OCI-LY1 (cell line): Measurements from ENCODE around the gene C4A.

Source experiments
- EZH2 ChIP-seq: fragments of 200-600 bp; sonication (generic), shearing (Covaris generic); IDR thresholded peaks from 2 replicates; pipeline ENCODE4 v1.8.0; 2017; ENCODE audit warnings: borderline replicate concordance, mixed run types, mild to moderate bottlenecking, antibody characterized with exemption, low read length, moderate library complexity, mixed read lengths
- TF ChIP-seq, protein P1 (sequence below): fragments of 200-600 bp; sonication (generic), shearing (Covaris generic); IDR thresholded peaks from 2 replicates; pipeline ENCODE4 v1.5.1; 2017; ENCODE audit warnings: mild to moderate bottlenecking, antibody characterized with exemption, low read length, moderate library complexity, mixed read lengths

DNA sequence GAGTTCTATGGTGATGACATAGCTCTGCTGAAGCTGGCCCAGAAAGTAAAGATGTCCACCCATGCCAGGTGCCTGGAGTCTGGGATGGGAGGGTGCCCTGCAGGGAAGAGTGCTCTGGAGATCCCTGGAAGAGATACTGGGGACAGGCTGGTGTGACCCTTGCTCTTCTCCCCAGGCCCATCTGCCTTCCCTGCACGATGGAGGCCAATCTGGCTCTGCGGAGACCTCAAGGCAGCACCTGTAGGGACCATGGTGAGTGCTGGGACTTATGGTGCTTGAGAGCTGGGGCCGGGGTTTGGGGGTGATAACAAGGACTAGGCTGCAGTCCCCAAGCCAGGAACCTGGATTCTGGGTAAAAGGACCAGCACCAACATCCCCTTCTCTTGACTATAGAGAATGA lies 38.1 kb upstream of the C4A start:
- TF ChIP-seq, protein P1, sequence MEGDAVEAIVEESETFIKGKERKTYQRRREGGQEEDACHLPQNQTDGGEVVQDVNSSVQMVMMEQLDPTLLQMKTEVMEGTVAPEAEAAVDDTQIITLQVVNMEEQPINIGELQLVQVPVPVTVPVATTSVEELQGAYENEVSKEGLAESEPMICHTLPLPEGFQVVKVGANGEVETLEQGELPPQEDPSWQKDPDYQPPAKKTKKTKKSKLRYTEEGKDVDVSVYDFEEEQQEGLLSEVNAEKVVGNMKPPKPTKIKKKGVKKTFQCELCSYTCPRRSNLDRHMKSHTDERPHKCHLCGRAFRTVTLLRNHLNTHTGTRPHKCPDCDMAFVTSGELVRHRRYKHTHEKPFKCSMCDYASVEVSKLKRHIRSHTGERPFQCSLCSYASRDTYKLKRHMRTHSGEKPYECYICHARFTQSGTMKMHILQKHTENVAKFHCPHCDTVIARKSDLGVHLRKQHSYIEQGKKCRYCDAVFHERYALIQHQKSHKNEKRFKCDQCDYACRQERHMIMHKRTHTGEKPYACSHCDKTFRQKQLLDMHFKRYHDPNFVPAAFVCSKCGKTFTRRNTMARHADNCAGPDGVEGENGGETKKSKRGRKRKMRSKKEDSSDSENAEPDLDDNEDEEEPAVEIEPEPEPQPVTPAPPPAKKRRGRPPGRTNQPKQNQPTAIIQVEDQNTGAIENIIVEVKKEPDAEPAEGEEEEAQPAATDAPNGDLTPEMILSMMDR: no peak
- no peak for TF ChIP-seq EZH2
